Neural cell (in vitro differentiated cells): Measurements from ENCODE around the gene EFCAB11.

ENCODE experiments used
- CTCF ChIP-seq: fragments of 450-650 bp; IDR thresholded peaks from 2 replicates; pipeline ENCODE4 v1.5.1; 2014; ENCODE audit warnings: antibody characterized with exemption, mild to moderate bottlenecking, moderate library complexity; ENCODE audit not compliant: poor library complexity, severe bottlenecking
- EZH2 ChIP-seq: fragments of 200-600, 300-800 bp; shearing (Covaris generic), sonication (generic); IDR thresholded peaks from 2 replicates; pipeline ENCODE4 v1.6.1; 2014; ENCODE audit warnings: antibody characterized with exemption, low read length, borderline replicate concordance, mild to moderate bottlenecking; ENCODE audit not compliant: insufficient read depth, poor library complexity, severe bottlenecking
- MXI1 ChIP-seq: fragments of 450-650 bp; conservative IDR thresholded peaks from 2 replicates; pipeline ENCODE4 v1.6.1; 2014; ENCODE audit warnings: antibody characterized with exemption, mild to moderate bottlenecking; ENCODE audit not compliant: poor library complexity, severe bottlenecking

- TF ChIP-seq CTCF = no peak
- no peak for TF ChIP-seq MXI1
- TF ChIP-seq EZH2 = no peak
Measured at GRCh38 chr14:89750908-89751392, 203.6 kb downstream of the EFCAB11 start.
